Panc1 (cell line): ENCODE data around the gene CPSF3.

Source experiments
- CTCF ChIP-seq: fragments of 450-650 bp; IDR thresholded peaks from 2 replicates; pipeline ENCODE4 v1.5.1; 2017; ENCODE audit warnings: mild to moderate bottlenecking
- POLR2AphosphoS5 ChIP-seq: IDR thresholded peaks from 2 replicates; pipeline ENCODE4 v1.6.1; 2012; ENCODE audit warnings: mild to moderate bottlenecking, low read depth, low read length, moderate library complexity

DNA sequence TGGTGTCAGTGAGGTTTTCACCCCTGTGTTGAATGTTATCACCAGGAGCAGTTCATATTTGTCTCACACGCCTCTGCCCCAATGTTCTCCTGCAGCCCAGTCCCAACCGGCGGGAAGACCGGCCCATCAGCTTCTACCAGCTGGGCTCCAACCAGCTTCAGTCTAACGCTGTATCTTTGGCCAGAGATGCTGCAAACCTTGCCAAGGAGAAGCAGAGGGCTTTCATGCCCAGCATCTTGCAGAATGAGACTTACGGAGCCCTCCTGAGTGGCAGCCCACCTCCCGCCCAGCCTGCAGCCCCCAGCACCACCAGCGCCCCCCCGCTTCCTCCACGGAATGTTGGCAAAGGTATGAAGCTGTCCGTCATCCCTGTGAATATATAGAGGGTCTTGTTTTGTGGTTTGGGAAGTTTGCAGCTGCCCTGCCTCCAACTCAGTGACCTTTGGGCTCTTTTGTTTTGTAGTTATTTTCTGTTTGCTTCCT lies 35.2 kb upstream of the CPSF3 start:
- TF ChIP-seq CTCF (no peak), POLR2AphosphoS5 (no peak)
